ENCODE data around the gene NAV2. TPM values are rescaled to one million over a fixed set of nuclear protein-coding genes. Genes with fewer than 3 reads are reported as not detected.

Gene NAV2
- total RNA-seq, 1 donor: 0.42 TPM

DNA sequence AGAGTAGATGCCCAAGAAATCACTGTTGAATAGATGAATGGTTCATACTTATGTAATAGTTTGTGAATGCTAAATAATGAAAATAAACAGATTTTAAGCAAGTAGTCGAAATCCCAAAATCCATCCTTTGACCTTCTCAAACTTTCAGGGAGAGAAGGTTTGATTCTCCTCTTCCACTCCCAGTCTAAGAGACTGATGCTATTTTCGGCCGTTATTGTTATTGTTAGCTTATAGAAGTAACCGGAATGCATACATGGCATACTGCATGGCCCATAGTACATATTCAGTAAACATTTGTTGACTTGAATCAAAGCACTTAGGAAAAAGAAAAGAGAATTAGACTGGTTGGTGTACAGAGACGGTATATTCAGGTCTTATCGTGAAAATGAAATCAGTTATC lies 76.6 kb downstream of the NAV2 start:
- Histone ChIP-seq H3K4me3 (ENCODE audit: low read length) (no peak overlapping the region), H3K9me3 (ENCODE audit: low read depth, low read length) (no peaks in the 10 kb centered on the region), H3K27me3 (ENCODE audit: insufficient read depth, low read length) (no peaks in the 10 kb centered on the region), H3K4me1 (ENCODE audit: insufficient read depth, low read length) (no peaks in the 10 kb centered on the region)

- Histone ChIP-seq H3K4me3 (ENCODE audit: low read length) (no peak overlapping the region), H3K27me3 (ENCODE audit: insufficient read depth, low read length) (no peaks in the 10 kb centered on the region), H3K9me3 (ENCODE audit: low read depth, low read length) (no peaks in the 10 kb centered on the region), H3K4me1 (ENCODE audit: insufficient read depth, low read length) (no peaks in the 10 kb centered on the region)
These were observed 77.4 kb downstream of the NAV2 start for GRCh38 chr11:19789835-19790710.

DNA sequence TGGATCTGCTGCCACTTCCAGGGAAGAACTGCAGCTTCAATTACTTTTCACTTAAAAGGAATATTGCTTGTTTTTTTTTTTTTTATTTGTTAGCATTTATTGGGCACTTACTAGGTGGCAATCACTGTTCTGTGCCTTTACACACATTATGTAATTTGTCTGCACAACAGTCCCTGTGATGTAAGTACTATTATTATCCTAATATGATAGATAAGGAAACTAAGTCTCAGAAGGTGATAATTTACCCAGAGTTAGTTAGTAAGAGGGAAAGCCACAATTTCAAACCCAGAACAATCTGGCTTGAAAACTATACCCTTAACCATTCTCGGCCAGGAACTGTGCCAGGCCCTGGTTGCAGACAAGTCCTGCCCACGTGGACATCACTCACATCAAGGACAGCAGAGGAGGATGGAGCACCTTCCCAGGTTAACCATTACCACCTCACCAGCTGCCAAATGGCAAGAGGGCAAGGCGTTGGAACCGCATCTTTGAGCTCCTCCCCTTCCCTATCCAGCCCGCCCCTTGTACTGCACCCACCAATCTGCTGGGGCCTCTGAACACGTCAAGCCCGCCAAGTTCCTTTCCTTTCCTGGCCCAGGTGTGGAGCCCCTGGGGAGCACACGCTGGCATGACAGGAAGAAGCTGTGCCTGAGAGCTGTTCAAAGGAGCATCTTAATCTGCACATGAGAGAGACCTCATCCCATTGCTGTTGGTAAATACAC lies 78.4 kb downstream of the NAV2 start:
- no peak overlapping the region for H3K4me3 ChIP-seq (ENCODE audit: low read length)
- no peaks in the 10 kb centered on the region for H3K4me1 ChIP-seq (ENCODE audit: insufficient read depth, low read length)
- no peaks in the 10 kb centered on the region for H3K27me3 ChIP-seq (ENCODE audit: insufficient read depth, low read length)
- no peaks in the 10 kb centered on the region for H3K9me3 ChIP-seq (ENCODE audit: low read depth, low read length)

- no peaks in the 10 kb centered on the region for H3K4me1 ChIP-seq (ENCODE audit: insufficient read depth, low read length)
These were observed 79.9 kb downstream of the NAV2 start for GRCh38 chr11:19792510-19792909.

GRCh38 chr11:19793326-19793725 lies 80.7 kb downstream of the NAV2 start:
- H3K4me3 ChIP-seq (ENCODE audit: low read length): no peak overlapping the region
- H3K9me3 ChIP-seq (ENCODE audit: low read depth, low read length): no peaks in the 10 kb centered on the region
- H3K4me1 ChIP-seq (ENCODE audit: insufficient read depth, low read length): no peaks in the 10 kb centered on the region
- H3K27me3 ChIP-seq (ENCODE audit: insufficient read depth, low read length): no peaks in the 10 kb centered on the region

More at GRCh38 chr11:19792510-19792909, 79.9 kb downstream of the NAV2 start:
- Histone ChIP-seq H3K9me3 (ENCODE audit: low read depth, low read length) (no peaks in the 10 kb centered on the region), H3K27me3 (ENCODE audit: insufficient read depth, low read length) (no peaks in the 10 kb centered on the region), H3K4me3 (ENCODE audit: low read length) (no peak overlapping the region)

GRCh38 chr11:19794161-19794560 lies 81.5 kb downstream of the NAV2 start:
- Histone ChIP-seq H3K4me3 (ENCODE audit: low read length) (no peak overlapping the region), H3K4me1 (ENCODE audit: insufficient read depth, low read length) (no peaks in the 10 kb centered on the region), H3K27me3 (ENCODE audit: insufficient read depth, low read length) (no peaks in the 10 kb centered on the region), H3K9me3 (ENCODE audit: low read depth, low read length) (no peaks in the 10 kb centered on the region)

- Histone ChIP-seq H3K4me3 (ENCODE audit: low read length) (no peak overlapping the region), H3K9me3 (ENCODE audit: low read depth, low read length) (no peaks in the 10 kb centered on the region), H3K27me3 (ENCODE audit: insufficient read depth, low read length) (no peaks in the 10 kb centered on the region), H3K4me1 (ENCODE audit: insufficient read depth, low read length) (no peaks in the 10 kb centered on the region)
These were observed 82.4 kb downstream of the NAV2 start for GRCh38 chr11:19795082-19795481.

DNA sequence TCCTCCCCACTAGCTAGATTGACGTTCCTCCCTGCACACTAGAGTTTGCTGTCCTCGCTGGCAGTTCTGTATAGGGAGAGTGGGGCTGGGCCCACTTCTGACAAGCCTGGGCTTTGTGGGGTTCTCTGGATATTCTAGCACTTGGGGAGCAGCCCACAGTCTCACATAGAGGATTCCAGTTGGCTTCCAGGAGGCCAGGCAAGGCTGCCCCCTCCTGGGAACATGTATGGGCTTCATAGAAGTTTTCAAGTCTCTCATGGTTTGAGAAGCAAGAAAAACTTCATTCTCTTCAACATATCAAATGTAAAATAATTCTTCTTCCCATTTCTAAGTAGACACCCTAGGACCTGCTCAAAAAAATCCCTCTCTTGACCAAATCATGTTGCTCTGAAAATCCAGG lies 87.5 kb downstream of the NAV2 start:
- Histone ChIP-seq H3K4me3 (ENCODE audit: low read length) (no peak overlapping the region), H3K27me3 (ENCODE audit: insufficient read depth, low read length) (no peaks in the 10 kb centered on the region), H3K9me3 (ENCODE audit: low read depth, low read length) (no peaks in the 10 kb centered on the region), H3K4me1 (ENCODE audit: insufficient read depth, low read length) (no peaks in the 10 kb centered on the region)

GRCh38 chr11:19800714-19801519 lies 88.3 kb downstream of the NAV2 start:
- Histone ChIP-seq H3K4me1 (ENCODE audit: insufficient read depth, low read length) (no peaks in the 10 kb centered on the region), H3K9me3 (ENCODE audit: low read depth, low read length) (no peaks in the 10 kb centered on the region), H3K4me3 (ENCODE audit: low read length) (no peak overlapping the region), H3K27me3 (ENCODE audit: insufficient read depth, low read length) (no peaks in the 10 kb centered on the region)

GRCh38 chr11:19802773-19803293 lies 90.2 kb downstream of the NAV2 start:
- Histone ChIP-seq H3K4me3 (ENCODE audit: low read length) (no peak overlapping the region), H3K9me3 (ENCODE audit: low read depth, low read length) (no peaks in the 10 kb centered on the region), H3K4me1 (ENCODE audit: insufficient read depth, low read length) (no peaks in the 10 kb centered on the region), H3K27me3 (ENCODE audit: insufficient read depth, low read length) (no peaks in the 10 kb centered on the region)

DNA sequence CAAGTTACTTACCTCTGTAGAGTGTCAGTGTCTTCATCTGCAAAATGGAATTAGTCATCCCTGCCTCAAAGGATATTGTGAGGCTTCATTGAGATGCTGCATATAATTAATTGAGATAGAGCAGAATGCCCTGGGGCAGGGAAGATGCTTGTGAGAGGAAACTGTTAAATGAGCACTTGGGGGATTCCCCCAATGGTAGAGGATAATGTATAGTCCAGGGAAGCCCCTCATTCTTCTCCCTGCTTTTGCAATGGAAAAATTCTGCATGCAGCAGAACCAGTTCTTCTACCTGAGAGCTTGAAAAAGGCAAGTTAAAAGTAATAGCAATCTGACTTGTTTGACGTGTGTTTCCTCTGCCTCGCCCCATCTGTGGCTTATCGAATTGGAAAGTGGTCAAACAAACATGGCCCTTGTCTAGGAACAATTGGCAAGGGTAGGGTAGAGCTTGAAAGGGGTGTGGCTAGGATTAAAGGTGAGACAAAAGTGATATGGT lies 90.9 kb downstream of the NAV2 start:
- Histone ChIP-seq H3K9me3 (ENCODE audit: low read depth, low read length) (no peaks in the 10 kb centered on the region), H3K27me3 (ENCODE audit: insufficient read depth, low read length) (no peaks in the 10 kb centered on the region), H3K4me3 (ENCODE audit: low read length) (no peak overlapping the region), H3K4me1 (ENCODE audit: insufficient read depth, low read length) (no peaks in the 10 kb centered on the region)

DNA sequence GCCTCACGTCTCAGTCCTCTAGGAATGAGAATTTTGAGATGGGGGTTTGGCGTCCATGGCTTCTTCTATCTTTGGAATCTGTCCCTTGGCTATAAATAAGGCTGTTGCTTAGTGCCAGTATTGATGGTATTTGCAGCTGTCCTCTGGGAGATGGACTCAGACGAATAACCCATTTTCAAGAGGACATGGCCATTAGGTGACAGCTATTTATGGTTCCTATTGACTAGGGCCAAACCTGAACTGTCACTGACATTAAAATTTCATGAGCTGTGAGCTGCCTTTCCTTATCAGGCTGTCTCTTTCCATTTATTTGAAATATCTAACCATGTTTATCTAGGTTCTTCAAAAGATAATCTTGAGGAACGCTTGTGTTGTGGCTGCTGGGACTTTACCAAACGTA lies 92.7 kb downstream of the NAV2 start:
- Histone ChIP-seq H3K27me3 (ENCODE audit: insufficient read depth, low read length) (no peaks in the 10 kb centered on the region), H3K4me3 (ENCODE audit: low read length) (no peak overlapping the region), H3K9me3 (ENCODE audit: low read depth, low read length) (no peaks in the 10 kb centered on the region), H3K4me1 (ENCODE audit: insufficient read depth, low read length) (no peaks in the 10 kb centered on the region)

GRCh38 chr11:19805827-19806226 lies 93.2 kb downstream of the NAV2 start:
- H3K4me3 ChIP-seq (ENCODE audit: low read length): no peak overlapping the region
- H3K4me1 ChIP-seq (ENCODE audit: insufficient read depth, low read length): no peaks in the 10 kb centered on the region
- no peaks in the 10 kb centered on the region for H3K27me3 ChIP-seq (ENCODE audit: insufficient read depth, low read length)
- no peaks in the 10 kb centered on the region for H3K9me3 ChIP-seq (ENCODE audit: low read depth, low read length)

DNA sequence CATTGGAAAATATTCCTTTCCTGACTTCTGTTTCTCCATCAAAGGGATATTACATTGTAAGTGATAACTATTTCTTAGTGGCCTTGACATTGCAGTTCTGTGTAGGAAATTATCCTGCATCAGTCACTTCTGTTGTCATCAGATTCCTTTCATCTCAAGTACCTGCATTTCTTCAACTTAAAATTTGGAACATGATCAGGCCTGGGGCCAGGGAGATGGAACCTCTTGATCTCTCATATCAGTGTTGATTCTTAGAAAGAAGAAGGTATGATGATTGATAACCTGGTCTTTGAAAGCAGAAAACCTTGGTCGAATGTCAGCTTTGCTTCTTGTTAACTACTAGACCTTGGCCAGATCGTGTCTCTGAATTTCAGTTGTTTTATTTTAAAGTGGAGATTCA lies 93.6 kb downstream of the NAV2 start:
- H3K4me1 ChIP-seq (ENCODE audit: insufficient read depth, low read length): no peaks in the 10 kb centered on the region
- H3K4me3 ChIP-seq (ENCODE audit: low read length): no peak overlapping the region
- H3K9me3 ChIP-seq (ENCODE audit: low read depth, low read length): no peaks in the 10 kb centered on the region
- no peaks in the 10 kb centered on the region for H3K27me3 ChIP-seq (ENCODE audit: insufficient read depth, low read length)

All from mononuclear cell (primary cell).